ENCODE data around the gene SHISA7. TPM values are rescaled to one million over a fixed set of nuclear protein-coding genes. Genes with fewer than 3 reads are reported as not detected.
A peak's percentile ranks its signal among the peaks of the same experiment; 100 is the strongest.

SHISA7 gene
- polyA plus RNA-seq, 1 of the 3 experiments (the other 2 are of a cell fraction) = 0.02 TPM

DNA sequence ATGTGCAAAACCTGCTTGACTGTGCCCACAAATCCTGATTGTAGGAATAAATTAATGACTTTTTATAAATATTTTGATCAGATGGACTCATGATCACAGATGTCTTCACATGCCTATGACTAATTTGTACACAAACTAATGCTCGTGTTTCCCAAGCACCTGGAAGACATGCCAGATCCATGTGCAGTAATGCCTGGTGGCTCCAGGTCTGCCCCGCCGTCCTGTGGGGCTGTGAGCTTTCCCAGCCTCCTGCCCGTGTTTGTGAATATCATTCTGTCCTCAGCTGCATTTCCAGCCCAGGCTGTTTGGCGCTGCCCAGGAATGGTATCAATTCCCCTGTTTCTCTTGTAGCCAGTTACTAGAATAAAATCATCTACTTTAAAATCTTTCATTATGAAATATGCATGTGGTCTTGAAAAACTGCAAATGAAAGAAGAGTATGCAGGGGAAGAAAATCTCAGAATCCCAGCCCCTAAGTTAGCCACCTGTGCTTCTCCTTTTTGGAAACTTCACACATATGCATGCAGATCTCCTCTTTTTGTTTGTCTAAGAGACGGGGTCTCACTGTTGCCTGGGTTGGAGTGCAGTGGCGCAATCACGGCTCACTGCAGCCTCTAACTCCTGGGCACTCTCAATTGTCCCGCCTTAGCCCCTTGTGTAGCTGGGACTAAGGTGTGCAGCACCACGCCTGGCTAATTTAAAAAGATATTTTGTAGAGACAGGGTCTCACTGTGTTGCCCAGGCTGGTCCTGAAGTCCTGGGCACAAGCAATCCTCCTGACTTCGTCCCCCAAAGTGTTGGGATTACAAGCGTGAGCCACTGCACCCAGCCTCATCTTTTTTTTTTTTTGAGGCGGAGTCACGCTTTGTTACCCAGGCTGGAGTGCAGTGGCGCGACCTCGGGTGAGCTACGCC lies 51.1 kb downstream of the SHISA7 start:
- no peak overlapping the region for H3K4me2 ChIP-seq
- ChIA-PET CTCF (interaction anchor here (0.5 to 1.8 kb wide), 4 partner anchors 11 to 112 kb away, joined by 3 to 5 read pairs (median 3); no protein-coding TSS in a partner anchor), POLR2A (interaction anchor here (1.6 to 4.5 kb wide), 2 partner anchors 8 to 15 kb away, joined by 8 to 33 read pairs; partner anchors contain the start of gene UBE2S)
- no peaks in the 10 kb centered on the region for H3K27me3 ChIP-seq (ENCODE audit: insufficient read depth)
- peaks cover 42% of the 10 kb centered on the region for H3F3A ChIP-seq (replicated peaks; ENCODE audit: insufficient read depth)
- peaks cover 36% of the 10 kb centered on the region for H3K79me2 ChIP-seq (ENCODE audit: insufficient read depth)
- TF ChIP-seq TCF12 (IDR thresholded peaks at IDR 0.05) = no peak
- TF ChIP-seq, protein P1, sequence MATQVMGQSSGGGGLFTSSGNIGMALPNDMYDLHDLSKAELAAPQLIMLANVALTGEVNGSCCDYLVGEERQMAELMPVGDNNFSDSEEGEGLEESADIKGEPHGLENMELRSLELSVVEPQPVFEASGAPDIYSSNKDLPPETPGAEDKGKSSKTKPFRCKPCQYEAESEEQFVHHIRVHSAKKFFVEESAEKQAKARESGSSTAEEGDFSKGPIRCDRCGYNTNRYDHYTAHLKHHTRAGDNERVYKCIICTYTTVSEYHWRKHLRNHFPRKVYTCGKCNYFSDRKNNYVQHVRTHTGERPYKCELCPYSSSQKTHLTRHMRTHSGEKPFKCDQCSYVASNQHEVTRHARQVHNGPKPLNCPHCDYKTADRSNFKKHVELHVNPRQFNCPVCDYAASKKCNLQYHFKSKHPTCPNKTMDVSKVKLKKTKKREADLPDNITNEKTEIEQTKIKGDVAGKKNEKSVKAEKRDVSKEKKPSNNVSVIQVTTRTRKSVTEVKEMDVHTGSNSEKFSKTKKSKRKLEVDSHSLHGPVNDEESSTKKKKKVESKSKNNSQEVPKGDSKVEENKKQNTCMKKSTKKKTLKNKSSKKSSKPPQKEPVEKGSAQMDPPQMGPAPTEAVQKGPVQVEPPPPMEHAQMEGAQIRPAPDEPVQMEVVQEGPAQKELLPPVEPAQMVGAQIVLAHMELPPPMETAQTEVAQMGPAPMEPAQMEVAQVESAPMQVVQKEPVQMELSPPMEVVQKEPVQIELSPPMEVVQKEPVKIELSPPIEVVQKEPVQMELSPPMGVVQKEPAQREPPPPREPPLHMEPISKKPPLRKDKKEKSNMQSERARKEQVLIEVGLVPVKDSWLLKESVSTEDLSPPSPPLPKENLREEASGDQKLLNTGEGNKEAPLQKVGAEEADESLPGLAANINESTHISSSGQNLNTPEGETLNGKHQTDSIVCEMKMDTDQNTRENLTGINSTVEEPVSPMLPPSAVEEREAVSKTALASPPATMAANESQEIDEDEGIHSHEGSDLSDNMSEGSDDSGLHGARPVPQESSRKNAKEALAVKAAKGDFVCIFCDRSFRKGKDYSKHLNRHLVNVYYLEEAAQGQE (IDR thresholded peaks at IDR 0.05; ENCODE audit: low read depth, low read length) = no peak
- no peak for TF ChIP-seq NFIC (IDR thresholded peaks at IDR 0.05; ENCODE audit: borderline replicate concordance)
- TF ChIP-seq RCOR1 (IDR thresholded peaks at IDR 0.05; ENCODE audit: low read length) = no peak
- TF ChIP-seq, protein P2, sequence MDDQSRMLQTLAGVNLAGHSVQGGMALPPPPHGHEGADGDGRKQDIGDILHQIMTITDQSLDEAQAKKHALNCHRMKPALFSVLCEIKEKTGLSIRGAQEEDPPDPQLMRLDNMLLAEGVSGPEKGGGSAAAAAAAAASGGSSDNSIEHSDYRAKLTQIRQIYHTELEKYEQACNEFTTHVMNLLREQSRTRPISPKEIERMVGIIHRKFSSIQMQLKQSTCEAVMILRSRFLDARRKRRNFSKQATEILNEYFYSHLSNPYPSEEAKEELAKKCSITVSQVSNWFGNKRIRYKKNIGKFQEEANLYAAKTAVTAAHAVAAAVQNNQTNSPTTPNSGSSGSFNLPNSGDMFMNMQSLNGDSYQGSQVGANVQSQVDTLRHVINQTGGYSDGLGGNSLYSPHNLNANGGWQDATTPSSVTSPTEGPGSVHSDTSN (IDR thresholded peaks at IDR 0.05) = no peak
- no peak overlapping the region for H3K27ac ChIP-seq (ENCODE audit: low read depth in 2 of 2, low read length in 1 of 2)
- peaks cover 55% of the 10 kb centered on the region for H4K20me1 ChIP-seq (ENCODE audit: insufficient read depth)
- no peak overlapping the region for H3K4me3 ChIP-seq (ENCODE audit: low read depth in 2 of 2, low read length in 1 of 2)
- H3K9me2 ChIP-seq = no peaks in the 10 kb centered on the region
- H2AFZ ChIP-seq (ENCODE audit: low read depth) = no peak overlapping the region
- peaks cover 19 to 40% of the 10 kb centered on the region in 2 experiments; a peak in 3 of 4 replicates for H3K4me1 ChIP-seq (ENCODE audit: control insufficient read depth in 1 of 2, insufficient read depth in 2 of 2, low read depth in 1 of 2, low read length in 1 of 2)
- peak; percentile 25 for DNase-seq
- 86% methylated on average over 17 of the region's 18 CpGs for WGBS (ENCODE audit: low lambda C conversion rate)
- peaks cover 36 to 41% of the 10 kb centered on the region in 2 experiments for H3K36me3 ChIP-seq (replicated peaks in 1 of 2; ENCODE audit: control insufficient read depth in 1 of 2, insufficient read depth in 2 of 2, low read length in 1 of 2)
- no peaks in the 10 kb centered on the region for H3K9me3 ChIP-seq
- H3K9ac ChIP-seq = no peak overlapping the region

GRCh38 chr19:55391191-55391670 lies 51.9 kb downstream of the SHISA7 start:
- TF ChIP-seq POLR2AphosphoS5 (IDR thresholded peaks at IDR 0.05; ENCODE audit: low read depth, low read length) = peak; percentile 21
- TF ChIP-seq MXI1 (IDR thresholded peaks at IDR 0.05; ENCODE audit: low read depth, low read length) = no peak
- Histone ChIP-seq H3K9me3 (no peaks in the 10 kb centered on the region), H2AFZ (ENCODE audit: low read depth) (no peak overlapping the region), H3K36me3 (replicated peaks in 1 of 2; ENCODE audit: control insufficient read depth in 1 of 2, insufficient read depth in 2 of 2, low read length in 1 of 2) (peaks cover 42 to 43% of the 10 kb centered on the region in 2 experiments), H3K27me3 (ENCODE audit: insufficient read depth) (no peaks in the 10 kb centered on the region), H3K79me2 (ENCODE audit: insufficient read depth) (peaks cover 43% of the 10 kb centered on the region), H3K4me3 (ENCODE audit: low read depth in 2 of 2, low read length in 1 of 2) (no peak overlapping the region), H3K4me2 (no peak overlapping the region), H4K20me1 (ENCODE audit: insufficient read depth) (peaks cover 62% of the 10 kb centered on the region), H3K4me1 (ENCODE audit: control insufficient read depth in 1 of 2, insufficient read depth in 2 of 2, low read depth in 1 of 2, low read length in 1 of 2) (peaks cover 19 to 42% of the 10 kb centered on the region in 2 experiments; a peak in 3 of 4 replicates), H3F3A (replicated peaks; ENCODE audit: insufficient read depth) (peaks cover 42% of the 10 kb centered on the region), H3K9ac (no peak overlapping the region), H3K27ac (ENCODE audit: low read depth in 2 of 2, low read length in 1 of 2) (no peak overlapping the region), H3K9me2 (no peaks in the 10 kb centered on the region)
- POLR2A ChIA-PET = interaction anchor here (1.6 to 4.5 kb wide), 2 partner anchors 9 to 16 kb away, joined by 8 to 33 read pairs; partner anchors contain the start of gene UBE2S
- CTCF ChIA-PET = interaction anchor here (0.9 to 5.3 kb wide), 6 partner anchors 12 to 250 kb away, joined by 3 to 22 read pairs (median 4); no protein-coding TSS in a partner anchor
- 86% methylated on average over 11 of the region's 12 CpGs for WGBS (ENCODE audit: low lambda C conversion rate)
- peak; percentile 33 for DNase-seq
